ENCODE measurements around the gene ARPC2. TPM values are rescaled to one million over a fixed set of nuclear protein-coding genes. Genes with fewer than 3 reads are reported as not detected.

The ARPC2 gene
- total RNA-seq, 1 donor from 2014 or later: 139 TPM

DNA sequence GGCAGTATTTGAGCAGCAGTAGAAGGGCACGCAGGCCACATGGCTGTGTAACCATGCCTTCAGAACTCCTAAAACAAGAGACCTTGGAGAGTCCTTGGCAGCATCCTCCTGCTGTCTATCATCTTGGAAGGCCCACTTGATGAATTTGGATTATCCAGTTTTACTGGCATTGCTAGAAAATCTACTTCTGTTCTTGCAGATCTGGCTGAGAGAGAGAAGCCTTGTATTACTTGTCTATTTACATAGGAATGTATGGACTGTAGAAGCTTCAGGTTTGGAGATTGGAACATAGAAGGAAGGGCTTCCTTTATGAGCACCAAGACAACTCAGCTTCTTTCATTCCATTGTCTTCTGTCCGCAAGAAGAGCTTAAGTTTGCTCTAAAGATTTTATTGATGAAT, 27.7 kb downstream of the ARPC2 start:
- ATAC-seq (peak; percentile 48), DNase-seq (no peak)
- intact Hi-C loops (cut with micrococcal nuclease): no loop called here

DNA sequence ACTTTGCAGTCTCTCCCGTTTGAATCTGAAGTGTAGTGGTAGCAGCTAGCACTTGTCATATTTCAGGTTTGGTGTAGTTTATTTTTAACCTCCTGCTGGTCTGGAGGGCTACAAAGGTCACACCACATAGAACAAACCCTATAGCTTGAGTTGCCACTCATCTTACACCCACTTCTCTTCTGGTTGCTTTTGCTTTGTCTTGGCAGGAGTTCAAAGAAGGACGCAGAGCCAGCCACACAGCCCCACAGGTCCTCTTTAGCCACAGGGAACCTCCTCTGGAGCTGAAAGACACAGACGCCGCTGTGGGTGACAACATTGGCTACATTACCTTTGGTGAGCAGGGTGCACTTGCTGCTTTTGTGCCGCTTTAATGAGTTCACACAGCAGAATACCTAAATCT, 28.2 kb downstream of the ARPC2 start:
- no peak for DNase-seq
- intact Hi-C loops (cut with micrococcal nuclease): no loop called here
- peak; percentile 81 for ATAC-seq

GRCh38 chr2:218249691-218250090, 32.7 kb downstream of the ARPC2 start:
- DNase-seq: no peak
- ATAC-seq: no peak
- intact Hi-C loops (cut with micrococcal nuclease): no loop called here

- ATAC-seq (peak; percentile 44), DNase-seq (no peak)
- intact Hi-C loops (cut with micrococcal nuclease): no loop called here
These were observed 35.7 kb downstream of the ARPC2 start for GRCh38 chr2:218252509-218253231.

GRCh38 chr2:218253232-218253625, 36.2 kb downstream of the ARPC2 start:
- intact Hi-C loops (cut with micrococcal nuclease): no loop called here
- DNase-seq: no peak
- ATAC-seq: no peak

- intact Hi-C loops (cut with micrococcal nuclease): no loop called here
- no peak for DNase-seq
- ATAC-seq: no peak
These were observed 38.5 kb downstream of the ARPC2 start for GRCh38 chr2:218255446-218255845.

- no peak for DNase-seq
- no peak for ATAC-seq
- intact Hi-C loops (cut with micrococcal nuclease): no loop called here
These were observed 39.8 kb downstream of the ARPC2 start for GRCh38 chr2:218256612-218257350.

DNA sequence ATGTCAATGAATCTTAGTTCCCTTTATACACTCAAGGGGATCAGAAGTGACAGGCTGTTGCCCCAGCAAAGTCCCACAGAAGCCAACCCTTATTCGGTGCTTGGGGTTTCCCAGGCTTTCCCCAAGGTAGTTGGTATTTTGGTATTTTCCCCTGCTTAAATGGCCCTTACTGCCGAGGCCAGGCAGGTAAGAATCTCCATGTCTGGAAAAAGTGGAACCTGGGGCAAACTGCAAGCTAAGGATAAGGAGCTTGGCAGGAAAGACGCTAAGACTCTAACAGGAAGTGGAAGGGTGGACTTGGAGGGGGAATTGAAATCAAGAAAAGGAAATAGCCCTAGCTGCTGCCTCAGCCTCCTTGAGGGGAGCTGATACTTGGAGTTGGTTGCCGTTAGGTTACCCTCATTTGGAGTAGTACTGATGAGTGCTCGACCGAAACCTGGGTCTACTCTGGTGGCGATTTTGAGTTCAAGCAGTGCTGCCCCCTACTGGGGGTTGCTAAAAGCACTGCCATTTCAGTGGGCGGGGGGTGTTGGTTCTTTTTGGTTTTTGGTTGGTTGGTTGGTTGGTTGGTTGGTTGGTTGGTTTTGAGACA, 40.5 kb downstream of the ARPC2 start:
- DNase-seq: no peak
- intact Hi-C loops (cut with micrococcal nuclease): no loop called here
- no peak for ATAC-seq

DNA sequence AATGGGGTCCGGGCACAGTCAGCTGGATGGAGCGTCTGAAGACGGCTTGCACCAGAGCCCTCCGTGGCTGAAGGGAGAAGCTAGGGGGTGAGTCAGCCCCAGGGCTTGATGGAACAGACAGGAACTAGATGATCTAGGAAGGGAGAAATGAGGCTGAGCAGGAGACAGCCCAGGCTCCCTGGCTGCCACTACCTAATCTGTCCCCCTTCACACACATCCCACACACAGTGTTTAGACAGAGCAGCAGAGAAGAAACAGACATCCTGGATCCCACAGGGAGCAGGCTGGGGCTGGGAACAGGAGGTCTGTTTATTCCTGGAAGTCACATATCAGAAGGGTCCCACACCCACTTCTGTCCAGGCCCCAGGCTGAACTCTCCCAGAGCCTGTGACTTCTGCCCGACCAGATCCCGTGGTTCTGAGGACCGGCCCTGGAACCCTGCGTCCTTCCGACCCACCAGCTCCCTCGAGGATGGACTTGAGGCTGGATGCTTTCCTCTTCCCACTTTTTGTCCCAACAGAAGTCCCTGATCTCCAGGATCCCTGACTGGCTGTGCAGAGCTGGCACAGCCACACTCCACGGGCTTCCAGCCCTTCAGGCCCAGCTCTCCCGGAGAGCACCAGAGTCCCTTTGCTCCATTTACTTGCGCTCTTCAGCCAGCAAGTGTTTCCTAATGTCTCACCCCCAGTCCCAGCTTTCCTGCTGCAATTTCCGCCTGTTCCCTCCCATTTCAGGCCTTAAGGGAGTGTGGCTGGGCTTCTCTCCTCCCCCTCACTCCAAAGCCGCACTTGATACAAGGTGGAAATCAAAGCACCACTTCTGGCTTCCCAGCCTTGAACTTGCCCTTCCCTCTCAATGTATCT, 42.3 kb downstream of the ARPC2 start:
- ATAC-seq: peak; percentile 78
- intact Hi-C loops (cut with micrococcal nuclease): no loop called here
- peak; percentile 79 for DNase-seq

DNA sequence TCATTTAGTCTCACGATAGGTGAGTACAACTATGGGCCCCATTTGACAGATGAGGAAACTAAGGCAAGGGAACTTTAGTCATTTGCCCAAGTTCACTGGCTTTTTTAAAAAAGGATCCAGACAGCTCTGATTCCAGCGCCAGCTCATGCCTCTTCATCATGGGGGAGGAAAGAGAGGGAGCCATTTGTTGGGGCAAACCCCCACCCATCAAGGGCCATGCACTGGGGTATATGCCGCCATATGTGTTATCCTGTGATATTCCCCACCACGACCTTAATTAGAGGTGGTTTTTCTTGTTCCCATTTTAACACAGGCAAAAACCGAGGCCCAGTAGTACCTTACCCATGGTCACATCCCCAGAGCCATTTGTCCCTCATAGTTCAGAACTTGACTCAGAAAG, 43.2 kb downstream of the ARPC2 start:
- intact Hi-C loops (cut with micrococcal nuclease): no loop called here
- ATAC-seq: no peak
- DNase-seq: no peak

- intact Hi-C loops (cut with micrococcal nuclease): no loop called here
- ATAC-seq (peak; percentile 26), DNase-seq (peak; percentile 66)
These were observed 43.9 kb downstream of the ARPC2 start, which contains the start of gene GPBAR1 for GRCh38 chr2:218260742-218261422. GPBAR1 (plus strand) TSS chr2:218261015; CDS start chr2:218262725, 1,710 bp downstream.

GRCh38 chr2:218261423-218262236, 44.6 kb downstream of the ARPC2 start:
- DNase-seq (no peak), ATAC-seq (no peak)
- intact Hi-C loops (cut with micrococcal nuclease): no loop called here

DNA sequence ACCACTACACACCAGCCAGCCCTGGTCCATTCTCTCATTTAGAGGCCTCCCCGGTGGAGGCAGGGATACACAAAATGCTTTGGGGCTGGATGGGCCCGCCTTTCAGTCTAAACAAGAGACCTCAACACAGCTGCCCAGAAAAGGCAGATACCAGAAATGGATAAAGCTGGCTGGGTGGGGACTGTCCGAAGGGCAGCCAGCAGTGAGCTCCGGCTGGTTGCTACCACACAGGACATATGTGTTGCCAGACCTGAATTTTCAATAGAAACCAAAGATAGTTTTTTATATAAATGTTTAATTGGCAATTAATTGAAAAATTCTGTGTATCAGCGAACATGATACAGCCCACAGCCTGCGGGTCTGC, 45.2 kb downstream of the ARPC2 start:
- DNase-seq: no peak
- intact Hi-C loops (cut with micrococcal nuclease): no loop called here
- no peak for ATAC-seq

GRCh38 chr2:218262631-218263586, 45.9 kb downstream of the ARPC2 start:
- peak; percentile 58 for DNase-seq

GRCh38 chr2:218263817-218264641, 47.0 kb downstream of the ARPC2 start:
- intact Hi-C loops (cut with micrococcal nuclease): no loop called here
- ATAC-seq: no peak
- DNase-seq: no peak

More at GRCh38 chr2:218262631-218263586, 45.9 kb downstream of the ARPC2 start:
- intact Hi-C loops (cut with micrococcal nuclease): no loop called here
- ATAC-seq: no peak
